IMR-90 (cell line): ENCODE measurements around the gene MYPN. TPM values are rescaled to one million over a fixed set of nuclear protein-coding genes. Genes with fewer than 3 reads are reported as not detected.
A peak's percentile ranks its signal among the peaks of the same experiment; 100 is the strongest.

Experiments used
- ATAC-seq: fragments of 200-7000 bp; cut with Tn5 transposase; 2 replicates; pipeline ENCODE4 v1.9.1; 2020; ENCODE audit warnings: low read depth, mild to moderate bottlenecking, moderate library complexity
- BruUV-seq: library from RNA; stranded (reverse); fragments of 400-500 nt; replicated peaks from 2 replicates; lab custom pipeline; 2021; lab: Mats Ljungman, UMichigan
- CTCF ChIA-PET: fragments of 300-600 bp; formaldehyde crosslinking; extraction: SDS; loops from one replicate; lab custom pipeline; 2021; ENCODE audit warnings: antibody characterized with exemption; lab: Yijun Ruan, JAX
- POLR2A ChIA-PET: fragments of 300-600 bp; sonication (Branson Sonifier 250); formaldehyde crosslinking; loops from one replicate; lab custom pipeline; 2022; ENCODE audit warnings: antibody characterized with exemption; ENCODE audit not compliant: unreplicated experiment; lab: Charles Lee
- DNase-seq: peaks from one replicate; pipeline ENCODE4 v3.0.0; 2013
- H2AFZ ChIP-seq: replicated peaks from 2 replicates; pipeline ENCODE3; 2013; ENCODE audit warnings: low read length, mild to moderate bottlenecking; ENCODE audit not compliant: poor library complexity
- H2AK5ac ChIP-seq: 2 replicates; pipeline ENCODE4 v1.6.1; 2013; ENCODE audit warnings: low read depth, low read length, inconsistent platforms
- H2AK9ac ChIP-seq: replicated peaks from 2 replicates; pipeline ENCODE3; 2013; ENCODE audit warnings: mild to moderate bottlenecking, low read depth, low read length, moderate library complexity; ENCODE audit not compliant: poor library complexity
- H2BK120ac ChIP-seq: 2 replicates; pipeline ENCODE4 v1.6.1; 2013; ENCODE audit warnings: low read depth, low read length, inconsistent platforms
- H2BK15ac ChIP-seq: 3 replicates; pipeline ENCODE4 v1.6.1; 2013; ENCODE audit warnings: low read depth, low read length, inconsistent platforms
- H2BK20ac ChIP-seq: 2 replicates; pipeline ENCODE4 v1.6.1; 2013; ENCODE audit warnings: low read depth, mild to moderate bottlenecking, inconsistent platforms, low read length, moderate library complexity
- H2BK5ac ChIP-seq: 2 replicates; pipeline ENCODE4 v1.6.1; 2013; ENCODE audit warnings: mild to moderate bottlenecking, low read depth, low read length, inconsistent platforms; ENCODE audit not compliant: poor library complexity, severe bottlenecking
- H3K14ac ChIP-seq: replicated peaks from 2 replicates; pipeline ENCODE4 v1.6.1; 2013; ENCODE audit warnings: low read depth, low read length, inconsistent platforms
- H3K18ac ChIP-seq: 2 replicates; pipeline ENCODE4 v1.6.1; 2013; ENCODE audit warnings: low read depth, low read length, control low read depth
- H3K23ac ChIP-seq: 2 replicates; pipeline ENCODE4 v1.6.1; 2013; ENCODE audit warnings: low read depth, low read length, inconsistent platforms
- H3K27ac ChIP-seq: 2 replicates; pipeline ENCODE4 v1.5.1; 2013; ENCODE audit warnings: mild to moderate bottlenecking, control low read depth, low read length; ENCODE audit not compliant: insufficient read depth
- H3K27me3 ChIP-seq: 2 replicates; pipeline ENCODE4 v1.6.1; 2013; ENCODE audit warnings: low read length; ENCODE audit not compliant: control insufficient read depth, insufficient read depth
- H3K36me3 ChIP-seq: 2 replicates; pipeline ENCODE4 v1.6.1; 2013; ENCODE audit warnings: low read length, mixed read lengths; ENCODE audit not compliant: control insufficient read depth, insufficient read depth
- H3K4ac ChIP-seq: 2 replicates; pipeline ENCODE4 v1.6.1; 2013; ENCODE audit warnings: low read depth, low read length, inconsistent platforms
- H3K4me1 ChIP-seq: 2 replicates; pipeline ENCODE4 v1.6.1; 2013; ENCODE audit warnings: low read length, mixed read lengths; ENCODE audit not compliant: control insufficient read depth, insufficient read depth
- H3K4me2 ChIP-seq: 2 replicates; pipeline ENCODE4 v1.6.1; 2013; ENCODE audit warnings: low read depth, mild to moderate bottlenecking, control low read depth, low read length, moderate library complexity
- H3K4me3 ChIP-seq: 2 replicates; pipeline ENCODE4 v1.5.1; 2013; ENCODE audit warnings: low read depth, mild to moderate bottlenecking, control low read depth, low read length, moderate library complexity; ENCODE audit not compliant: insufficient read depth
- H3K56ac ChIP-seq: 2 replicates; pipeline ENCODE4 v1.6.1; 2013; ENCODE audit warnings: low read length, inconsistent platforms; ENCODE audit not compliant: insufficient read depth; ENCODE audit errors: extremely low read depth
- H3K79me1 ChIP-seq, 2 experiments: 2 replicates each; pipeline ENCODE4 v1.6.1; 2013; ENCODE audit warnings: low read length in 2 of 2, inconsistent platforms in 1 of 2, low read depth in 1 of 2
- H3K9ac ChIP-seq: 2 replicates; pipeline ENCODE4 v1.6.1; 2013; ENCODE audit warnings: low read depth, low read length, control low read depth
- H3K9me1 ChIP-seq: 2 replicates; pipeline ENCODE4 v1.6.1; 2013; ENCODE audit warnings: low read length, inconsistent platforms; ENCODE audit not compliant: insufficient read depth
- H3K9me3 ChIP-seq: 2 replicates; pipeline ENCODE4 v1.6.1; 2013; ENCODE audit warnings: low read length; ENCODE audit not compliant: control insufficient read depth, insufficient read depth
- H4K20me1 ChIP-seq: 2 replicates; pipeline ENCODE4 v1.6.1; 2013; ENCODE audit warnings: low read length, inconsistent platforms; ENCODE audit not compliant: insufficient read depth
- H4K5ac ChIP-seq: 2 replicates; pipeline ENCODE4 v1.6.1; 2013; ENCODE audit warnings: mild to moderate bottlenecking, low read depth, low read length, control low read depth
- H4K8ac ChIP-seq, 2 experiments: 2 replicates each; pipeline ENCODE4 v1.6.1; 2013; ENCODE audit warnings: low read depth in 2 of 2, low read length in 2 of 2, control low read depth in 1 of 2, inconsistent platforms in 1 of 2
- H4K91ac ChIP-seq: 2 replicates; pipeline ENCODE4 v1.6.1; 2013; ENCODE audit warnings: low read depth, low read length, inconsistent platforms; ENCODE audit not compliant: insufficient read depth
- BHLHE40 ChIP-seq: fragments of 150-350 bp; IDR thresholded peaks from 2 replicates; pipeline ENCODE4 v1.6.1; 2016; ENCODE audit warnings: mild to moderate bottlenecking, low read depth, low read length
- CEBPB ChIP-seq: IDR thresholded peaks from 2 replicates; pipeline ENCODE4 v1.6.1; 2012; ENCODE audit warnings: low read depth, low read length, improper control_type of control experiment
- CHD1 ChIP-seq: IDR thresholded peaks from 2 replicates; pipeline ENCODE4 v1.6.1; 2012; ENCODE audit warnings: low read depth, low read length, improper control_type of control experiment
- CTCF ChIP-seq: conservative IDR thresholded peaks from 2 replicates; pipeline ENCODE4 v1.5.1; 2012; ENCODE audit warnings: mild to moderate bottlenecking, low read depth, low read length, improper control_type of control experiment
- ELK1 ChIP-seq: fragments of 150-350 bp; IDR thresholded peaks from 2 replicates; pipeline ENCODE4 v1.6.1; 2016; ENCODE audit warnings: low read depth, mild to moderate bottlenecking, low read length, moderate library complexity, borderline replicate concordance
- FOS ChIP-seq: fragments of 150-350 bp; IDR thresholded peaks from 2 replicates; pipeline ENCODE4 v1.6.1; 2016; ENCODE audit warnings: low read depth, low read length
- MAFK ChIP-seq: IDR thresholded peaks from 2 replicates; pipeline ENCODE4 v1.6.1; 2012; ENCODE audit warnings: low read depth, low read length, improper control_type of control experiment
- MAZ ChIP-seq: IDR thresholded peaks from 2 replicates; pipeline ENCODE4 v1.6.1; 2012; ENCODE audit warnings: low read depth, mild to moderate bottlenecking, low read length, improper control_type of control experiment, moderate library complexity, borderline replicate concordance
- MXI1 ChIP-seq: IDR thresholded peaks from 2 replicates; pipeline ENCODE4 v1.6.1; 2012; ENCODE audit warnings: low read depth, mild to moderate bottlenecking, low read length, moderate library complexity, borderline replicate concordance
- NFE2L2 ChIP-seq: fragments of 150-350 bp; IDR thresholded peaks from 2 replicates; pipeline ENCODE4 v1.6.1; 2016; ENCODE audit warnings: low read depth, mild to moderate bottlenecking, low read length
- POLR2A ChIP-seq: IDR thresholded peaks from 2 replicates; pipeline ENCODE4 v1.6.1; 2012; ENCODE audit warnings: mild to moderate bottlenecking, low read depth, low read length
- RAD21 ChIP-seq: IDR thresholded peaks from 2 replicates; pipeline ENCODE4 v1.6.1; 2012; ENCODE audit warnings: low read length, improper control_type of control experiment
- RCOR1 ChIP-seq: IDR thresholded peaks from 2 replicates; pipeline ENCODE4 v1.6.1; 2012; ENCODE audit warnings: mild to moderate bottlenecking, low read length, improper control_type of control experiment; ENCODE audit not compliant: insufficient replicate concordance
- RFX5 ChIP-seq: IDR thresholded peaks from 2 replicates; pipeline ENCODE4 v1.8.0; 2012; ENCODE audit warnings: low read depth, mild to moderate bottlenecking, low read length, moderate library complexity
- SMC3 ChIP-seq: fragments of 150-350 bp; IDR thresholded peaks from 2 replicates; pipeline ENCODE4 v1.6.1; 2016; ENCODE audit warnings: low read depth, mild to moderate bottlenecking, antibody characterized with exemption, low read length, moderate library complexity
- WGBS, 2 experiments: methylation state at CpG; one replicate each; pipeline versions ENCODE4 v1.1.5 to v1.1.7; 2013; ENCODE audit warnings: missing lambda C conversion rate in 2 of 2; ENCODE audit not compliant: insufficient read length in 1 of 2; ENCODE audit errors: extremely low coverage in 2 of 2; 5-methylcytosine and 5-hydroxymethylcytosine counted together
- dilution Hi-C: fragments of 300-500 bp; cut with HindIII; formaldehyde crosslinking; loops from one replicate; pipeline ENCODE4 v1.14.3; 2018; ENCODE audit warnings: low sequenced_read_pairs; ENCODE audit not compliant: unreplicated experiment
- in situ Hi-C: fragments of 300-500 bp; cut with MboI; formaldehyde crosslinking; loops from 3 replicates; pipeline ENCODE4 v1.14.3; 2019; ENCODE audit warnings: low sequenced_read_pairs, inconsistent platforms, mixed read lengths
- intact Hi-C: fragments of 100-400 bp; cut with micrococcal nuclease; formaldehyde crosslinking; loops from 2 replicates; pipeline ENCODE4 v1.10.0; 2022
- polyA plus RNA-seq, 3 experiments: library from polyadenylated mRNA; depleted of rRNA; stranded (reverse); fragments of >200 nt; gene quantifications; 2 replicates each; pipeline ENCODE4 v1.2.3, GENCODE V29; 2012; ENCODE audit warnings: low replicate concordance in 1 of 3
- total RNA-seq: library from RNA; depleted of rRNA; stranded (reverse); fragments of >200 nt; gene quantifications from 2 replicates; pipeline ENCODE4 v1.2.3, GENCODE V29; 2012
- TF ChIP-seq, protein P1 (sequence below): fragments of 150-350 bp; IDR thresholded peaks from 2 replicates; pipeline ENCODE4 v1.6.1; 2017; ENCODE audit warnings: mild to moderate bottlenecking, antibody characterized with exemption, low read length, low read depth

Gene MYPN
- total and polyA plus RNA-seq, 2 of the 4 experiments (the other 2 are of a cell fraction) = 7.8 to 13.1 TPM

- Histone ChIP-seq H3K9me1 (peaks cover 5% of the 10 kb centered on the region), H2BK15ac (0 out of 3 replicates have a peak overlapping the region, but pooled peaks have one; percentile 11), H3K4me3 (no peak overlapping the region), H2AK5ac (peak overlapping the region; percentile 5; the same call in 1 of the 2 replicates), H3K18ac (no peak overlapping the region), H3K27me3 (no peaks in the 10 kb centered on the region), H2AK9ac (no peak overlapping the region), H2BK120ac (no peak overlapping the region), H3K79me1 (no peaks in the 10 kb centered on the region), H3K36me3 (no peaks in the 10 kb centered on the region), H3K23ac (no peak overlapping the region), H3K9ac (no peak overlapping the region), H3K4me2 (no peak overlapping the region), H3K14ac (0 out of 2 replicates have a peak overlapping the region, but pooled peaks have one; percentile 2), H3K56ac (no peak overlapping the region), H4K91ac (no peak overlapping the region), H3K4me1 (no peaks in the 10 kb centered on the region), H4K20me1 (no peaks in the 10 kb centered on the region), H2AFZ (no peak overlapping the region), H2BK5ac (no peak overlapping the region), H2BK20ac (no peak overlapping the region), H4K5ac (no peak overlapping the region), H3K9me3 (no peaks in the 10 kb centered on the region), H4K8ac (0 out of 4 replicates have a peak overlapping the region, but pooled peaks of 1 of the 2 experiments have one; percentile 8), H3K4ac (no peak overlapping the region), H3K27ac (no peak overlapping the region)
- ATAC-seq (no peak), DNase-seq (no peak)
- intact Hi-C loops = no loop called here
- ChIA-PET CTCF (interaction anchor here (1.0 kb wide), 1 partner anchor 11 kb away, joined by 3 read pairs; no protein-coding TSS in a partner anchor), POLR2A (no interaction called here)
- dilution Hi-C loops = no loop called here
- no peak for TF ChIP-seq CEBPB
- no peak for TF ChIP-seq MAFK
- TF ChIP-seq CHD1 = no peak
- no peak for TF ChIP-seq CTCF
- TF ChIP-seq POLR2A = no peak
- TF ChIP-seq NFE2L2 = no peak
- no peak for TF ChIP-seq RAD21
- TF ChIP-seq MAZ = no peak
- TF ChIP-seq, protein P1, sequence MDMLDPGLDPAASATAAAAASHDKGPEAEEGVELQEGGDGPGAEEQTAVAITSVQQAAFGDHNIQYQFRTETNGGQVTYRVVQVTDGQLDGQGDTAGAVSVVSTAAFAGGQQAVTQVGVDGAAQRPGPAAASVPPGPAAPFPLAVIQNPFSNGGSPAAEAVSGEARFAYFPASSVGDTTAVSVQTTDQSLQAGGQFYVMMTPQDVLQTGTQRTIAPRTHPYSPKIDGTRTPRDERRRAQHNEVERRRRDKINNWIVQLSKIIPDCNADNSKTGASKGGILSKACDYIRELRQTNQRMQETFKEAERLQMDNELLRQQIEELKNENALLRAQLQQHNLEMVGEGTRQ = no peak
- no peak for TF ChIP-seq RFX5
- TF ChIP-seq RCOR1 = no peak
- TF ChIP-seq ELK1 = no peak
- TF ChIP-seq SMC3 = no peak
- no peak for TF ChIP-seq FOS
- TF ChIP-seq MXI1 = no peak
- TF ChIP-seq BHLHE40 = no peak
- in situ Hi-C loops = no loop called here
- 92% methylated on average over 2 of the region's 3 CpGs; no CpG with 5 or more reads in 1 of the 2 experiments for WGBS, 2 experiments
- BruUV-seq = no TSS peak
Measured at GRCh38 chr10:68124718-68125117, 15.4 kb downstream of the MYPN start.
